ENCODE data around the gene SLC35E4. TPM values are rescaled to one million over a fixed set of nuclear protein-coding genes. Genes with fewer than 3 reads are reported as not detected.
A peak's percentile ranks its signal among the peaks of the same experiment; 100 is the strongest.
"Not testable (repeated sequence)": the region's sequence is repeated elsewhere in the genome, so short reads cannot be mapped to it uniquely, and the experiment has no call there.

The SLC35E4 gene
- 8.2 and 11.4 TPM in 2 replicates for total RNA-seq (2014; rRNA removed; shearing (Covaris generic))

- DNase-seq (ENCODE audit: low read depth): peak; percentile 95
Observed at GRCh38 chr22:30635273-30636225, at the start of gene SLC35E4. Gene SLC35E4 (plus strand): TSS chr22:30635781. CDS start chr22:30636451, 670 bp downstream.

- no peak for DNase-seq (ENCODE audit: low read depth)
Observed at GRCh38 chr22:30586414-30586813, 49.2 kb upstream of the SLC35E4 start.

GRCh38 chr22:30591191-30591587 is 44.4 kb upstream of the SLC35E4 start:
- no peak for DNase-seq (ENCODE audit: low read depth)

GRCh38 chr22:30591588-30592359 is 43.8 kb upstream of the SLC35E4 start, which contains the start of gene PES1:
Gene PES1 (minus strand): TSS chr22:30591910. CDS start chr22:30591833, 77 bp downstream.
- peak; percentile 99 for DNase-seq (ENCODE audit: low read depth)

GRCh38 chr22:30592360-30592713 is 43.2 kb upstream of the SLC35E4 start:
- DNase-seq (ENCODE audit: low read depth): not testable (repeated sequence)

GRCh38 chr22:30596199-30596598 is 39.4 kb upstream of the SLC35E4 start:
- DNase-seq (ENCODE audit: low read depth): no peak

GRCh38 chr22:30596886-30597285 is 38.7 kb upstream of the SLC35E4 start:
- DNase-seq (ENCODE audit: low read depth): no peak

- no peak for DNase-seq (ENCODE audit: low read depth)
Observed at GRCh38 chr22:30598986-30599385, 36.6 kb upstream of the SLC35E4 start.

GRCh38 chr22:30600921-30601320 is 34.7 kb upstream of the SLC35E4 start:
- no peak for DNase-seq (ENCODE audit: low read depth)

GRCh38 chr22:30601464-30601863 is 34.1 kb upstream of the SLC35E4 start:
- DNase-seq (ENCODE audit: low read depth): no peak

GRCh38 chr22:30602049-30602448 is 33.5 kb upstream of the SLC35E4 start:
- DNase-seq (ENCODE audit: low read depth): no peak

- no peak for DNase-seq (ENCODE audit: low read depth)
Observed at GRCh38 chr22:30603801-30604200, 31.8 kb upstream of the SLC35E4 start.

- DNase-seq (ENCODE audit: low read depth): no peak
Observed at GRCh38 chr22:30604723-30605122, 30.9 kb upstream of the SLC35E4 start.

- DNase-seq (ENCODE audit: low read depth): peak; percentile 35
Observed at GRCh38 chr22:30605449-30606110, 30.0 kb upstream of the SLC35E4 start.

- DNase-seq (ENCODE audit: low read depth): peak; percentile 71
Observed at GRCh38 chr22:30606455-30607299, 28.9 kb upstream of the SLC35E4 start, which contains the start of gene TCN2. Gene TCN2 (plus strand): TSS chr22:30607174. CDS start chr22:30607332, 158 bp downstream.

GRCh38 chr22:30607300-30607930 is 28.2 kb upstream of the SLC35E4 start:
- no peak for DNase-seq (ENCODE audit: low read depth)

- no peak for DNase-seq (ENCODE audit: low read depth)
Observed at GRCh38 chr22:30607939-30608338, 27.6 kb upstream of the SLC35E4 start.

GRCh38 chr22:30609260-30610185 is 26.1 kb upstream of the SLC35E4 start:
- DNase-seq (ENCODE audit: low read depth): peak; percentile 81

- DNase-seq (ENCODE audit: low read depth): no peak
Observed at GRCh38 chr22:30610299-30610698, 25.3 kb upstream of the SLC35E4 start.
